ENCODE results near the gene RBP5.

DNA sequence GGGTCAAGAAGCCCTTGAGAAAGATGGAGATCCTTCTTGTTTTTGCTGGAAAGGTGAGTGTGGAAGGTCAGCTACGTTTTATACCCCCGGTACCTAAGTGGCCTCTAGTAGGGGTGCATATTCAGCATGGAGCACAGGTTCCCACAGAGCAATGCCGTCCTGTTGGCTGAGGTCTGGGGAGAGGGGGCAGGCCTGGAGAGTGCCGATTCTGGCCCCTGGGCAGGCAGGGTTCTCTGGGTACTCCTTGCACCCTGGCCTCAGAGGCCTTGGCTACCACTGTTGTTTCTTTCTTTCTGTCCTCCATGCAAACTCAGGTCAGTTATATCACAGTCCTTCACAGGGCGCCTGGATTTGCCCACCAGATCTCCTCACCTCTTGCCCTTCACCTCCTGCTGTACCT lies 8.5 kb downstream of the RBP5 start:
- TF ChIP-seq, protein P1, sequence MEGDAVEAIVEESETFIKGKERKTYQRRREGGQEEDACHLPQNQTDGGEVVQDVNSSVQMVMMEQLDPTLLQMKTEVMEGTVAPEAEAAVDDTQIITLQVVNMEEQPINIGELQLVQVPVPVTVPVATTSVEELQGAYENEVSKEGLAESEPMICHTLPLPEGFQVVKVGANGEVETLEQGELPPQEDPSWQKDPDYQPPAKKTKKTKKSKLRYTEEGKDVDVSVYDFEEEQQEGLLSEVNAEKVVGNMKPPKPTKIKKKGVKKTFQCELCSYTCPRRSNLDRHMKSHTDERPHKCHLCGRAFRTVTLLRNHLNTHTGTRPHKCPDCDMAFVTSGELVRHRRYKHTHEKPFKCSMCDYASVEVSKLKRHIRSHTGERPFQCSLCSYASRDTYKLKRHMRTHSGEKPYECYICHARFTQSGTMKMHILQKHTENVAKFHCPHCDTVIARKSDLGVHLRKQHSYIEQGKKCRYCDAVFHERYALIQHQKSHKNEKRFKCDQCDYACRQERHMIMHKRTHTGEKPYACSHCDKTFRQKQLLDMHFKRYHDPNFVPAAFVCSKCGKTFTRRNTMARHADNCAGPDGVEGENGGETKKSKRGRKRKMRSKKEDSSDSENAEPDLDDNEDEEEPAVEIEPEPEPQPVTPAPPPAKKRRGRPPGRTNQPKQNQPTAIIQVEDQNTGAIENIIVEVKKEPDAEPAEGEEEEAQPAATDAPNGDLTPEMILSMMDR (IDR thresholded peaks at IDR 0.05) = no peak
- TF ChIP-seq POLR2A (IDR thresholded peaks at IDR 0.05) = no peak
